LNCAP (cell line): ENCODE data around the gene ARMC2.

Experiments used
- TF ChIP-seq, protein P1 (sequence below): fragments of 450-650 bp; IDR thresholded peaks from 2 replicates; pipeline ENCODE4 v1.5.1; 2017; ENCODE audit warnings: mild to moderate bottlenecking

ARMC2 gene

GRCh38 chr6:108982154-108983113 lies 134.2 kb downstream of the ARMC2 start:
- TF ChIP-seq, protein P1, sequence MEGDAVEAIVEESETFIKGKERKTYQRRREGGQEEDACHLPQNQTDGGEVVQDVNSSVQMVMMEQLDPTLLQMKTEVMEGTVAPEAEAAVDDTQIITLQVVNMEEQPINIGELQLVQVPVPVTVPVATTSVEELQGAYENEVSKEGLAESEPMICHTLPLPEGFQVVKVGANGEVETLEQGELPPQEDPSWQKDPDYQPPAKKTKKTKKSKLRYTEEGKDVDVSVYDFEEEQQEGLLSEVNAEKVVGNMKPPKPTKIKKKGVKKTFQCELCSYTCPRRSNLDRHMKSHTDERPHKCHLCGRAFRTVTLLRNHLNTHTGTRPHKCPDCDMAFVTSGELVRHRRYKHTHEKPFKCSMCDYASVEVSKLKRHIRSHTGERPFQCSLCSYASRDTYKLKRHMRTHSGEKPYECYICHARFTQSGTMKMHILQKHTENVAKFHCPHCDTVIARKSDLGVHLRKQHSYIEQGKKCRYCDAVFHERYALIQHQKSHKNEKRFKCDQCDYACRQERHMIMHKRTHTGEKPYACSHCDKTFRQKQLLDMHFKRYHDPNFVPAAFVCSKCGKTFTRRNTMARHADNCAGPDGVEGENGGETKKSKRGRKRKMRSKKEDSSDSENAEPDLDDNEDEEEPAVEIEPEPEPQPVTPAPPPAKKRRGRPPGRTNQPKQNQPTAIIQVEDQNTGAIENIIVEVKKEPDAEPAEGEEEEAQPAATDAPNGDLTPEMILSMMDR: no peak

DNA sequence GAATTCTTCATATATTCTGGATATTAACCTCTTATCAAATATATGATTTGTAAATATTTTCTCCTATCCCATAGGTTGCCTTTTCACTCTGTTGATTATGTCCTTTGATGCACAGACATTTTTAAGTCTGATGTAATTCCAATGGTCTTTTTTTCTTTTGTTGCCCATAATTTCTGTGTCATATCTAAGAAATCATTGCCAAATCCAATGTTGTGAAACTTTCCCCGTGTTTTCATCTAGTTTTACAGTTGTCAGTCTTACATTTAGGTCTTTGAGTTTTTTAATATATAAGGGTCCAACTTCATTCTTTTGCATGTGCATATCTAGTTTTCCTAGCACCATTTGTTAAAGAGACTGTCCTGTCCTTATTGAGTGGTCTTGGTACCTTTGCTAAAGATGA lies 134.9 kb downstream of the ARMC2 start:
- TF ChIP-seq, protein P1: no peak

- TF ChIP-seq, protein P1: no peak
Observed at GRCh38 chr6:108985301-108985700, 137.1 kb downstream of the ARMC2 start.

GRCh38 chr6:108987156-108987555 lies 138.9 kb downstream of the ARMC2 start:
- TF ChIP-seq, protein P1: no peak

- TF ChIP-seq, protein P1: no peak
Observed at GRCh38 chr6:108988296-108988695, 140.1 kb downstream of the ARMC2 start.

DNA sequence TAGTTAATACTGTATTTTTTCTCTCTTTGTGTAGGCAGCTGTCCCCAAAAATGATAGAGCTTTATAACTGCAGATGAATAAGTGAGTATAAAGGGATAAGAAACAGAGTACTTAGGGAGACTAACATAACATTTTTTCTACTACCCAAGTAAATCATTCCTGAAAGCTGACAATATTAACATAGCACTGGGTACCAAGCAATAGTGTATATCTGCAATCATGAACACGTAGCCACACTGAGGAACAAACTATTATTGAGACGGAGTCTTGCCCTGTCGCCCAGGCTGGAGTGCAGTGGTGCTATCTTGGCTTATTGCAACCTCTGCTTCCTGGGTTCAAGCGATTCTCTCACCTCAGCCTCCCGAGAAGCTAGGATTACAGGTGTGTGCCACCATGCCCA lies 140.5 kb downstream of the ARMC2 start:
- TF ChIP-seq, protein P1: no peak

DNA sequence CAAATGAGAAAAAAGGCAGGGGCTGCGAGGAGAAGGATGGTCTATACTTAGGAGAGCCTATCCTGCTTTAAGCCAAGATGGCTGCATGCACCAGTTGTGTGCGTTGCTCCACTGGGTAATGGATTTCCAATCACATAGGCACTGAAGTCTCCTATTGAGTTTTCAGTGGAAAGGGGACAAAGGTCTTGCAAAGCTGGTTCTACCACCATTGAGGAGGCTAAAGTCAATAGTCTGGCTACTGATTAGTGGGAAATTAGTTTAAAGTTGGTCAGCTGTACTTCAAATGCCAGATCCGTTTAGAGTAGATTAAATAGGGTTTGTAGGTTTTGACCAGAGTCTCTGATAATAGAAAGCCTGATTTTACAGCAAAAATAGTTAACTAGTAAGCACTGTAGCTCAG lies 141.5 kb downstream of the ARMC2 start:
- TF ChIP-seq, protein P1: no peak
